ENCODE measurements around the gene CLK4. TPM values are rescaled to one million over a fixed set of nuclear protein-coding genes. Genes with fewer than 3 reads are reported as not detected.

CLK4 gene
- total RNA-seq, 2 experiments from 2014 or later = 22.0 to 25.2 TPM

DNA sequence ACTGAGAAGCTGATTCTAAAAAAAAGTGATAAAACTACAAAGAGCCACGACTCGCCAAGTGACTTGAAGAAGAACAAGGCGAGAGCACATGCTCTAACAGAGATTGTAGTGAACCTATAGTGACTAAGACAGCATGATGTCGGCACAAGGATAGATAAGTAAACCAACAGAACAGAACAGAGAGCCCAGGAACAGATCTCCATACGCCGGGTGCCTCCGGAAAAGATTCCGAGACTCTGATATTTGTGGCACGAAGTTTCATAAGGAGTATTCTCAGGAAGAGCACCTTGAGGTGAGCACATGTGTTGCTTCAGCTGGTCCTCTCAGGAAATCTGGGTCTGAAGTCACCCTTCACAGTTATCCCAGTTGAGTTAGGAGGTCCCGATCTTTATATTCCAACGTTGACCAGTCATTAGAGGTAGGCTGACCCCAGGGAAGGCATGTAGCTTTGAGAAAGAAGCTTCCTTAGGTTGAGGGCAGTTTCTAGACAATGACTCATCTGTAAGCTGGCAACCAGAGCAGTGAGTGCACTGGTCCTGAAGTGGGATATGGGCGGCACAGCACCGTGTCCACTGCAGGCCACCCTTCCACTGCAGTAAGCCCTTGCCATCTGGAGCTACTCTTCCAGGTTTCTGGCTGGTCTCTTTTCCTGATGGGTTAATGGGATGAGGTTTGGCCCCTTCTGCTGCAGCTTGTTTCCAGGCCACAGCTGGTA lies 13.6 kb upstream of the CLK4 start:
- CTCF ChIA-PET = no interaction called here
- POLR2A ChIA-PET = no interaction called here

DNA sequence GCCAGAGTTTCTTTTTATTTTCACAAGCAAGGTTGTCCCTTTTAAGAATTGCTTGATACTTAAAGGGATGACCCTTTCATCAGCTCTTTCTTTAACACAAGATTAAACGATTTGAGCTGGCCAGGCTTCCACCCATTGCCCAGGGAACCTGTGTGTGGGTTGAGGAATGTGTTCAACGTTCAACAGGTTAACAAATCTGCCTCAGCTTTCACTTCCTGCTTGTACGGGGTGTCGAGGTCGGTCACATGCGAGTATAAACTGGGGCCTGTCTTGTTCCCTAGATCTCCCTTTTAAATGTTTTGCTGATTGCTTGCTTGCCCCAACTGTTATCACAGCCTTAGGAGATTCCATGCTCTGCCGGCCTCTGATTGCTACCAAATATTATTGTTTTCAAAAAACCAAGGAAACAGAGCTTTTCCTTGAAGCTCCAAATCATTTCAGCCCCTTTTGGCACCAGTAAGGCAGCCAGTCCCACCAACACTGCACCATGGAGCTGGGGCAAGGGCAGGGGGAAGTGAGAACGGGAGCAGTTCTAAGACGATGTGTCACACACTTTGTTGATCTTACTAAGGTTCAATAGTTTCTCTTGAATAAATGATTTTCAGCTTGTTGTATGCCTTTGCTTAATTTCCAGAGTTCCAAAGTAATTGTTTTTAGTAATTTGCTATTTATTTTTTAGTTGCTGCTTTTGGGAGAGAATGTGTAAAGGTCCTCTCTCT lies 10.7 kb upstream of the CLK4 start:
- ChIA-PET CTCF (no interaction called here), POLR2A (no interaction called here)

DNA sequence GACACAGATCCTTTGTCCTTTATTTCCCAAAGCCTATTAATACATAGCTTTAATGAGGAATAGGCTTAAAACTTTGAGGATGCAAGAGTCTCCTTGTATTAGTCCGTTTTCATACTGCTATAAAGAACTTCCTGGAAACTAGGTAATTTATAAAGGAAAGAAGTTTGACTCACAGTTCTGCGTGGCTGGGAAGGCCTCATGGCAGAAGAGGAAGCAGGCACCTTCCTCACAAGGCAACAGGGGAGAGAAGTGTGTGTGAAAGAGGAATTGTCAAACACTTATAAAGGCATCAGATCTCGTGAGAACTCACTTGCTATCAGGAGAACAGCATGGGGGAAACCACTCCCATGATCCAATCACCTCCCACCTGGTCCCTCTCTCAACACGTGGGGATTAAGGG lies 5.4 kb upstream of the CLK4 start:
- ChIA-PET CTCF (no interaction called here), POLR2A (no interaction called here)

DNA sequence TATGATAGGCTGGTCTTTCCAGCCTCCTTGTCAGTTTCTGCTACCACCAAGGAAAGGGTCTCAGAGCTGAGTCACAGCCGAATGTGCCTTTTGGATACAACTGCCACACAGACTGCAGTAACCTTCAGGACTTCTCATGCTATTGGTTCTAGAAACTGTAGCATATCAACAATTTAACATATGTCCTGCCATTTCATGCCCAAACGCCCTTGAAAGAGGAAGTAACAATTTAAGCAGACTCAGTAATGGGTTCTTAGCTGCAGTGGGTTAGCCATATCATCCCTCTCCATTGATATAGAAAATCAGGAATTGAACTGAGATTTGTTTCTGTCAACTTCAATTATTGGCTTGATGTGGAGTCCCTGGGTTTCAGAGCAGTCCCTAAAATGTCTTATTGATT lies 4.1 kb upstream of the CLK4 start:
- ChIA-PET CTCF (no interaction called here), POLR2A (no interaction called here)

DNA sequence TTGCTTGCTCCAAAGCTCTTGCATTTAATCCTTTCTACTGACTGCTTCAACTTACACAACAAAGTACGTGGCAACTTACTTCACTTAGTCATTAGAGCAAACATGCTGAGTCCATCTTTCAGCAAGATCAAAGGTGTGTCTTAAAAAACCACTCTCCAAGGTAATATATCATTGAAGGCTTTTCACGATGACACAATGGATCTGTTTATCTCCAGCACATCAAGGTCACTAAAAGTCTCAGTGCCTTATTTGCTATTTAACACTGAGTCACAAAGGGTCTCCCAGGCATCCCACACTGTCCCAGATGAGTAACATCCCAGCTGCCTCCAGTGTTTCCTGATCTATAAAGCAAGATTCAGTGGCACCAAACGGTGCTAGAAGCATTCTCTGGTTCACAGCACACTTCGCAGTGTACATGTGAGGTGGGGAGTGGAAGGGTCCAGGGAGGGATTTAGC lies 3.7 kb upstream of the CLK4 start:
- POLR2A ChIA-PET = no interaction called here
- CTCF ChIA-PET = no interaction called here

DNA sequence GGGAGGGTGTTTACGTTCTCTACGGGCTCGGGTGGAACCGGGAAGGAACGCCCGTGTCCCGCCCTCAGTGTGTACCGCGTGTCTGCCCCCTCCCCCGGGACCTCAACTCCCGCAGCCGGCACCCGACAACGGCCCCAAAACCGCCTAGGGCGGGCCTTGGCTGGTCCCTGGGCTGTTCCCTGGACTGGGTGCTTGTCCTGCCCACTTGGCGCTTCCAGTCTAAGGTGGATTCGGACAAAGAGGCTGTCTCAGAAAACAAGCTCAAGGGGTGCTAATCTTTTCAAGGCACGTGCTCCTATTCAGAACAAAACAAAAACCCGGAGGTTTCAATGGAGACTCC lies 379 bp upstream of the CLK4 start:
- POLR2A ChIA-PET = no interaction called here
- CTCF ChIA-PET = interaction anchor here (1.5 kb wide), 1 partner anchor 103 kb away, joined by 3 read pairs; the partner anchor contains the start of gene ZNF354A

DNA sequence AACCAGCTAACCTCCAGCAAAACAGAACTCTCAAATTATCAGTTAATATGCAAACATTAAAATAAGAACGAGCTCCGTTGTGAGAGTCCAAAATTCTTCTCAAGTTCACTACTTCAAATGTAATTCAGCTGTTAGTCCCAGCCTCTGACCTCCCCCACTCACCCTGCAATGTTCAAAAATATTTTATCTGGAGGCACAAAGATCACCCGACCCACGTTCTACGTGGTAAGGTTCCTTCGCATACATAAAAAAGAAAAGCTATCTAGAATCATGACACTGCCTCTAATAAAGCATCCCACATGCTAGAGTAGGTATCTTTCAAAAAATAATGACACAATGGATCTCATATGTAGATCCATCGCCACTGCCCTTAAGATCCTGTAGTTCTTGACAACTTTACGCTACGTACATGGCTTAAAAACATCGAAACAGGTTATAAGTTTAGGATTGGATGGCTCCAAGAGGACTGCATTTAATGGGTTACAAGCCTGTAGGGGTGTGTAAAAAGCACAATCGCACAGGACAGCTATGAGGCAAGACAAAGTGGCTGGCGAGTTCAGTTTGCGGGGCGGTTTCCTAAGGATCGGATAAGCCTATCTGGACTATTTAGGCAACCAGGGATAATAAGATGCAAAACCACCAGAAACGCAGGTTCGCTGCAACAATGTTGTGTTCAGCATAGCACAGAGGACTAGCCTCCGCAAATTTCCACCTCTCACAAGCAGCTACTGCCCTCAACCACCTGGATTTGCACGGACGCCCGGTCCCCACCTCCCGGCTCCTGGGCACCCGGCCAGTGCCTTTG lies 969 bp downstream of the CLK4 start:
- CTCF ChIA-PET = interaction anchor here (1.1 kb wide), 1 partner anchor 15 kb away, joined by 4 read pairs; no protein-coding TSS in a partner anchor

DNA sequence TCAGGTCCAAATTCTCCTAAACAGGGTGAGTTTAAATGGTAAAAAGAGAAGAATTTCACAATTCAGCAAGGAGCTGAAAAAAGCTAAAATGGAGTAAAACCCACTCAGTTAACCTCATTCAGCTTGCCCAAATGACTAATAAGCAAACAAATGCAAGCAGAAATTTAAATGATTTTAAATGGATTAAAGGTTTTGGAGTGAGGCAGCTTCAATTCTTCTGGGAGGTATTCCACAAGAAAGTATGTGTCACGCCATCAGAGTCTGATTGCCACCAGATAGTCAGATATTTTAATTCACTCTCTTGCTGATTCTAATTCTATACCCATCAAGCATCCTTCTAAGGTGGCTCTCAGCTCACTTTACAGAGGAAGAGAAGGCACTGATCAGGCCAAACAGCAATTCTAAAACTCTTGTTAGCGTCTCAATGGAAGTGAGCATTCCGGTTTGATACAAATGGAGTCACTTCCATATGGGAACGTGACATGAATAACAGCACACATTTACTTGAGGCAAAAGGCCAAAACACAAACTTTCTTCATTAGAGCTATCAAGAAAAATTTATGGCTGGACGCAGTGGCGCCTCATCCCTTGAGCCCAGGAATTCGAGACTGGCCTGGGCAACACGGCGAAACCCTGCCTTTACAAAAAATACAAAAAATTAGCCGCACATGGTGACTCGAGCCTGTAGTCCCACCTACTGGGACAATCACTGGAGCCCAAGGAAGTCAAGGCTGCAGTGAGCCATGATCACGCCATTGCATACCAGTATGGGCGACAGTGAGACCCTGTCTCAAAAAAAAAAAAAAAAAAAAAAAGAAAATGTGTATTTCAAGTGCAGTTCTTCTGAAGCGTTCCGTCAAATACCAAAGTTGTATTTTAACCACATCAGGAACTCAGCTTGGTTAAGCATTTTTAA lies 2.0 kb downstream of the CLK4 start:
- ChIA-PET POLR2A (interaction anchor here (1.4 to 1.5 kb wide), 2 partner anchors 13 to 235 kb away, joined by 5 read pairs; partner anchors contain the start of gene ZNF354B), CTCF (interaction anchor here (1.1 kb wide), 1 partner anchor 14 kb away, joined by 4 read pairs; no protein-coding TSS in a partner anchor)

More for the DNA sequence above, 969 bp downstream of the CLK4 start:
- POLR2A ChIA-PET = interaction anchor here (0.6 to 1.4 kb wide), 2 partner anchors 234 to 422 kb away, joined by 3 to 5 read pairs; partner anchors contain the start of genes HNRNPAB and ZNF354B

DNA sequence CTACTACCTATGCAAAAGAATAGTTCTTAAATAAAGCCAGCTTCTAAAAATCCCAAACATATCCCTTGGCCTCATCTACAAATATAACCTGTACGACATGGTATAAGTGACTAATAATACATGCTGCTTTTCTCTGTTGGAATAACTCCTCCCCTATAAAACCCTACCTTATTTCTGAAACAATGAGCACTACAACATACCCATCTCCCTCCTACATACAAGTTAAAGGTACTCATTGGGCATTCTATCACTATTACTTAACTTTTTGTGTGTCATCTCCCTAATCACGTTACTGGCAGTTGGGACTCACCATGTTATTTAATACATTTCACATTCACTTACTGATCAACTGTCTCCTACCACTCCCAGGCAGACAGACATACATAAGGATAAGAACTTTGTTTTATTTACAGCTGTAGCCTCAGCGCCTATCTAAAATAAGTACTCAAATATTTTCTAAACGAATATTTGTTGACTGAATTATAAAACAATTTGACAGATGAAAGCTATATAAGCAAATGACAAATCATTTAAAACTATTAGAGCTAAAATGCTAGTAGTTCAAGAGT lies 4.1 kb downstream of the CLK4 start:
- ChIA-PET POLR2A (no interaction called here), CTCF (no interaction called here)

DNA sequence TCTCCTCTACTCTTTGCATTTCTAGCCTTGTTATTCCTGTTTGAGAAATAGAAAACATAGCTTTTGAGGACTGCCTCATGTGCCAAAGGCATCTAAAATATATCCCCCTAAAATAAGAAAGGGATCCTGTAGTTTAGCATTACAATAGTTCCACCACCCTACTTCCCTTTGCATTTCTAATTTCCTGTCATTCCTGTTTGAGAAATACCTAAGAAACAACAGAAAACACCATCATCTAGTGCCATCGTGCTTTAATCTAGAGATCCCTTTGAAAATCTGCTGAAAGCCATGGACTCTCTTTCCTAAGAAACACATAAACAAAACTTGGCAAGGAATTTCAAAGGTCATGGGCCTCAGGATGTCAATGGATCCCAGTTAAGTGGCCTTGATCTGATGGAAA lies 7.5 kb downstream of the CLK4 start:
- CTCF ChIA-PET = no interaction called here
- POLR2A ChIA-PET = no interaction called here

DNA sequence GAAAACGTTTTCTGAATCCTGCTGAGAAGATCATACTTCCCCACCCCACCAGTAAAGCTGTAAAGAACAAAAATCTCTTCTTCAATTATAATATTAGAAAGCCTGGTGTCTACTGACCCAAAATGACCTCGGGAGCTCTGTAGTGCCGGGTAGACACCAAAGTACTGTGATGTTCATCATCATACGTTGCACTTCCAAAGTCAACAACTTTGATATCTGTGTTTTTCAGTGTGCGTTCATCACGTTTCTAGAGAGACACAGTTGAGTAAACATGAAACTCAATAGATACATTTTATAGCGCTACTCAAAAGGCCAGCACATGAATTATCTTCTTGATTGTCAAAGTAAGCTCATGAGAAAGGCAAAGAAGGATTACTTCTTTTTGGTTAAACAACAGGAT lies 14.6 kb downstream of the CLK4 start:
- ChIA-PET CTCF (no interaction called here), POLR2A (interaction anchor here (1.3 kb wide), 1 partner anchor 12 kb away, joined by 5 read pairs; no protein-coding TSS in a partner anchor)

DNA sequence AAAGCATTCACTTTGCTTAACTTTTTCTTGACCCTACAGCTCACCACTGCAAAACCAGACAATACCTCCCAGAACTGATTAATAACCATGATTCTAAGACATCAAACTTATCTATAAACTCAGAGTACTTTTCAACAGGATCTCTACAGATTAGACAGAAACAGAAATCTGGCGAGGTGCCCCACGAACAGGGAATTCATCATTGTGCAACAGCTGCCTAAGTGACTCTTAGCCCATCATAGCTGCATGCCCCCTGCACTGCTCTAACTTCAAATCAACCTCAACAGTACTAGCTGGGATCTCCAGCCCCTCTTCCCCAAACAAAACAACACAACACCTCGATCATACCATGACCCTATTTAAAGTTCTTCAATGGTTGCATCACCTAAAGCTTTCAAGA lies 20.6 kb downstream of the CLK4 start:
- POLR2A ChIA-PET = no interaction called here

DNA sequence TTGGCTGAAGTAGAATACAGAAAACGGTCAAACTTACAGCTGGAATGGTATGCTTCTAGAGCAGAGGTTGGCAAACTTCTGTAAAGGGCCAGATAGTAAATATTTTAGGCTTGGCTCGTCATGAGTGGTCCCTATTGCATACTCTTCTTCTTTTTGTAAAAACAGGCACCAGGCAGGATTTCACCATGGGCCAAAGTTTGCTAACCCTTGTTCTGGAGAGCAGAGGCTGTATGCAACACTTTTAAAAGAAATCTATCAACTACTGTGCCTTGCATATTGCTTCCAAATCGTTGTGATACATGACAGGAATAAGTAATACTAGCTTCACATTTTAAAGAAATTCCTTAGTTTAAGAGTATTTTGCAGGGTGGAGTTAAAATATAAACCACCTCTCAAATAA lies 21.1 kb downstream of the CLK4 start:
- ChIA-PET CTCF (no interaction called here), POLR2A (no interaction called here)

More for the DNA sequence above, 20.6 kb downstream of the CLK4 start:
- CTCF ChIA-PET = no interaction called here

DNA sequence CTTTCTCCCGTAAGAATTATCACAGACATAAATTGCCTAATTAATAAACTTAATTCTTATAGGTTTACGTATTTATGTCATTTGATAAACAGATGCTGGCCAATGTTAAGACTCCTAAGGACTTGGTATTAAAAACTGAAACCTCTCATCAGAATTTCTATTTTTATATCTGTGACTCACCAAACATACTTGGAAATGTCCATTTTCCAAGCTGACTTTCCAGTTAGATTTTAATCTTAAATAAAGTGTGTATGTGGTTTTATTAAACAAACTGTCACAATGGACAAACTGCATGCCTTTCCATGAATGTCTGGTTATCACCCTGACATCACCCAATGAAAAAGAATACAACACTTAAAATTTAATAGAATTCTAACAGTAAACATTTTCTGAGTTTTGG lies 24.1 kb downstream of the CLK4 start:
- CTCF ChIA-PET = no interaction called here
- POLR2A ChIA-PET = no interaction called here

DNA sequence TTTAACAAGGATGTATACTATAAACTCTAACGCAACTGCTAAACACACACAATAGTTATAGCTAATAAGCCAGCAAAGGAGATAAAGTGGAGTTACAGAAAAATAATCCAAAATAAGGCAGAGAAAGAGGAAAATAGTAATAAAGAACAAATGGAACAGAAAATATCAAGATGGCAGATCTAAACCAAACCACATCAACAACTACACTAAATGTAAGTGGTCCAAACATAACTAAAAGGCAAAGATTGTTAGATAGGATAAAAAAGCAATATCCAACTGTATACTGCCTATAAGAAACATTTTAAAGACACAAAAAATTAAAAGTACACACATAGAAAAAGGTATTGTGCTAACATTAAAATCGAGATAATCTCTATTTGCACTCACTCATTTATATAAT lies 31.1 kb downstream of the CLK4 start:
- ChIA-PET POLR2A (no interaction called here), CTCF (no interaction called here)

DNA sequence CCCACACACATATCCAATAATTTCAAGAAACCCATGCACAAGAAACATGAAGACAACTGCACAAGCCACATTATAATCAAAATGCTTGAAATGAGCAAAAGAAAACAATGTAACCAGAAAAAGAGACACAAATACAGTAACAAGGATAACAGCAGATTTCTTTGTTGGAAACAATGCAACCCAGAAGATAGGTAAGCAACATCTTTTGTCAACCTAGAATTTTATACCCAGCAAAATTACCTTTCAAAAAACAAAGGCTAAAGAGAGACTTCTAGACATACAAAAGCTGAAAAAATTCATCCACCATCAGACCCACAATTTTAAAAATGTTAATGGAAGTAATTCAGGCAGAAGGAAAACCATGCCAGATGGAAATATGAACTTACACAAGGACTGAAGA lies 31.7 kb downstream of the CLK4 start:
- CTCF ChIA-PET = no interaction called here
- POLR2A ChIA-PET = no interaction called here

DNA sequence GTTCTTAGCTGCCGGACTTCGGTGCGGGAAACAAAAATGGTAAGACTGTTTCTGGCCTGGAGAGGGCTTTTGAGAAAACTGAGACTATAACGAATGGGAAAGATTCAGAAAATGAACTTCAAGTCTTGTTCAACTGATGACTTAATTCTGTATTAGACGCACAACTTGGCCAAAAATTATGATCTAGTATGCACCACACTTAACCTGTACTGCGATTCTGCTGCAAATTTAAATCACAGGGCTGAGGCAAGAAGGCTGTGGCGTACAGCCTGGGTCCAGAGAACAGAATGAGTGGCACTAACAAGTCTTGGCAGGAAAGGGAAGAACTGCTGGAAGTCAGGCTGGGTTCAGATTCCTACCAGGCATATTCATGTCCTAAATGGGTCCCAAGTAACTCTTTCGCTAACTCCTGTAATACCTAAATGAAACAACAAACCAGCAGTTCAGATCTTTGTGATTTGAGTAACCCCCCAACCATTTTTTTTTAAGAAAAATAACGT lies 35.9 kb downstream of the CLK4 start:
- CTCF ChIA-PET = interaction anchor here (1.0 to 1.5 kb wide), 2 partner anchors 41 to 356 kb away, joined by 3 read pairs; no protein-coding TSS in a partner anchor
- POLR2A ChIA-PET = no interaction called here

DNA sequence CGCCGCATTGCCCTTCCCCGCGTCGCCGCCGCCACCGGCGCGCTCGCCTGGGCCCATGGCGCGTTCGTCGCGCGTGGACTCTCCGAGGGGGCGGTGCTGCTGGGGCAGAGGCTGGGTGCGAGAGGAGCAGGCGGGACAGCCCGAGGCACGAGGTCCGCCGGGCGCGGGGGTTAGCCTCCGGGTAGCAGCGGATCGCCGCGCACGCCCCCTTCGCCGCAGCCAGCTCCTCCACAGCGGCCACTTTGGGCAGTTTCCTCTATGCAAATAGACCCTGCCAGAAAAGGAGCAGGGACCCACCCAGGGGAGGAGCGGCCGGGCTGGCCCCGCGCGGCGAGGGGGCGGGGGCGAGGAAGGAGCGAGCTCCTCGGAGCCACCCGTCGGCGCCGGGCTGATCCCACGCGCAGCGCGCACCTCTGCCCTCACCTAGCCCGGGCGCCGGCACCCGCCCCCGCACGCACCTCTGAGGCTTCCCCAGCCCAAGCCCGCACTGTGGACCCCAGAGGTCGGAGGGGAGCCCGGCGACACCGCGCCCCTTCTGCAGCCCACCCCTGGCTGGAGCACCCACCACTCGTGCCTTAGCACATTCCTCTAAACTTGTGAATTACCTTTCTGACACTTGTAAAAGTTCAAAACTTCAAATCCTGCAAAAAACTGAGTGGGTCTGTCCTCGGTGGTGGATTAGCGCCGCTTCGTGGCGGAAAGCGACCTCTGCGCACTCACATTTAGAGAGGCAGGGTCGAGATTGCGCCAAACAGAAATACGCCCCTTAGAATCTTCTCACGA lies 36.5 kb downstream of the CLK4 start, which contains the start of gene COL23A1:
Gene COL23A1, minus strand, starts transcription at position 253 of the 783 bp plus-strand sequence.
- ChIA-PET POLR2A (no interaction called here), CTCF (interaction anchor here (1.1 to 1.5 kb wide), 2 partner anchors 310 to 355 kb away, joined by 3 read pairs; no protein-coding TSS in a partner anchor)

Measured in activated CD8-positive, alpha-beta memory T cell treated with anti-CD3 and anti-CD28 coated beads for 36 hours (primary cell).